Retinal pigment epithelial cell (primary cell): ENCODE data around the gene MRPL37.

Experiments used
- DNase-seq: peaks from one replicate; pipeline ENCODE4 v3.0.0-alpha.2; 2010; ENCODE audit warnings: low read depth
- H3K4me3 ChIP-seq: 2 replicates; pipeline ENCODE4 v1.5.1; 2011; ENCODE audit warnings: mild to moderate bottlenecking, low read length, control low read depth, moderate library complexity
- CTCF ChIP-seq: conservative IDR thresholded peaks from 2 replicates; pipeline ENCODE4 v1.5.1; 2011; ENCODE audit warnings: low read depth, low read length, control low read depth, inconsistent platforms

MRPL37 gene

GRCh38 chr1:54180701-54181360, 19.1 kb upstream of the MRPL37 start:
- TF ChIP-seq CTCF, result no peak
- H3K4me3 ChIP-seq, result no peak overlapping the region
- no peak for DNase-seq

- DNase-seq, result no peak
- no peak overlapping the region for H3K4me3 ChIP-seq
- TF ChIP-seq CTCF, result no peak
Observed at GRCh38 chr1:54186056-54186455, 13.9 kb upstream of the MRPL37 start.

DNA sequence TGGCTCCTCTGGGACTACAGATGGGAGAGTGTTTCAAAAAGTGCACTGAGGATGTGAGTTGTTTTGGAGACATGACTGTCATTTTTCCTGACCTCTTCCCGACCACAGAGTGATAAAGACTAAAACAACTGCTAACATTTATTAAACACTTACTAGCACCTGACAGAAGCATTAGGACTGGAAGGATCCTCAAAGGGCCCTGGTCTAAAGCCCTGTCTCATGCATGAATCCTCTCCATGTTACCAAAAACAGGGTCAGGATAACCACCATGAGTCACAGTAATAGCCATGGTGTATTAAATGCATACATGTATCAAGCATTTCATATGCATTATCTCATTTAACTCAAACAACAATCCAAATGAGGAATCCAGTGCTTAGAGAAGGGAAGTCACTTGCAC, 11.7 kb upstream of the MRPL37 start:
- DNase-seq, result no peak

DNA sequence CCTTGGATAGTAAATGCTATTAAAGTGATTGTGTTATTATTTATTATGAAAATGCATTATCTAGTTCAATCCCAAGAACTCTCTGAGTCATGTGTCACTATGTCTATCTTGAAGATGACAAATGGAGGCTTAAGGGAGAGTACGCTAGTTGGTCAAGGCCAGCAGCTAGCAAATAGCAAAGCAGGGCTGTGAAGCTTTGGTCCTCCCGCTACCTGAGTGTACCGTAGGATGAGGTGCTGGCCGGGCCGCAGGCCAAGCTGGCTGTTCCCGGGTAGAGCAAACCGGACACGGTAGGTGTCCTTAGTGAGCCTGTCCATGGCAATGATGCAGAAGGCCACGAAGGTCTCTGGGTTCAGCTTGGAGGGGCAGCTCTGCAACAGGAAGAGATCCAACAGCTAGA, 9.4 kb upstream of the MRPL37 start:
- DNase-seq, result no peak
- no peak for TF ChIP-seq CTCF

More for the DNA sequence above, 11.7 kb upstream of the MRPL37 start:
- no peak for TF ChIP-seq CTCF
- no peak overlapping the region for H3K4me3 ChIP-seq

GRCh38 chr1:54191525-54191924, 8.4 kb upstream of the MRPL37 start:
- H3K4me3 ChIP-seq, result no peak overlapping the region
- TF ChIP-seq CTCF, result no peak
- DNase-seq, result no peak

More for the DNA sequence above, 9.4 kb upstream of the MRPL37 start:
- H3K4me3 ChIP-seq, result no peak overlapping the region

DNA sequence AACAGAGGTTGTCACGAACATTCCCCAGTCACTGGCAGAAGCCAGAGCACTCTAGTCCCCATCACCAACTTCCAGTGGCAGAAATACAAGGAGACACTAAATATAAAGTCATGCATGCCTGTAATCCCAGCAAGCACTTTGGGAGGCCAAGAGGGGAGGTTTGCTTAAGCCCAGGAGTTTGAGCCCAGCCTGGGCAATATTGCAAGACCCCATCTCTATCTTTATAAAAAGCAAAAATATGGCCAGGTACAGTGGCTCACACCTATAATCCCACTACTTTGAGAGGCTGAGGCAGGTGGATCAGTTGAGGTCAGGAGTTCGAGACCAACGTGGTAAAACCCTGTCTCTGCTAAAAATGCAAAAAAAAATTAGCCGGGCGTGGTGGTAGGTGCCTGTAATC, 6.5 kb upstream of the MRPL37 start:
- no peak for TF ChIP-seq CTCF
- DNase-seq, result no peak
- H3K4me3 ChIP-seq, result no peak overlapping the region

DNA sequence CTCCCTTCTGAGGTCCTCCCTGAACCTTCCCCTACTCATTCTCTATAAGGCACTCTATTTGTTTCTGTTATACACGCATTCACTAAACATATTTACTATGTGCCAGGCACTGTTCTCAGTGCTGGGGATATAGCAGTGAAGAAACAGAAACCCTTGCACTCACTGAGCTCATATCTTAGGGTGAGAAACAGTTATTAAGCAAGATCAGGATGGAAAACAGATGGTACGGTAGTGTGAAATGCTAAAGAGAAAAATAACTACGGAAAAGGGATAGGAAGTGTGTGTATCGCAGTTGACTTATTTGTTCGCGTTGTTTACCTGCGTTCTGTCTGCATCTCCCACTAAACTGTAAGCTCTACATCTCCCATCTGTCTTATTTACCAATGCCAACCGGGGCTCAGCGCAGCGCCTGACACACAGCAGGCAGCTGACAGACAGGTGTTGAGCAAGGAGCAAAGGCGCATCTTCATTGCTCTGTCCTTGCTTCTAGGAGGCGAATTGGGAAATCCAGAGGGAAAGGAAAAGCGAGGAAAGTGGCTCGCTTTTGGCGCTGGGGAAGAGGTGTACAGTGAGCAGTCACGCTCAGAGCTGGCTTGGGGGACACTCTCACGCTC, 709 bp upstream of the MRPL37 start:
- H3K4me3 ChIP-seq, result peak overlapping the region; percentile 92
- no peak for DNase-seq
- no peak for TF ChIP-seq CTCF
